ENCODE results near the gene PEAR1. TPM values are rescaled to one million over a fixed set of nuclear protein-coding genes. Genes with fewer than 3 reads are reported as not detected.

The PEAR1 gene
- total RNA-seq, 1 donor from 2014 or later: 0.09 TPM

DNA sequence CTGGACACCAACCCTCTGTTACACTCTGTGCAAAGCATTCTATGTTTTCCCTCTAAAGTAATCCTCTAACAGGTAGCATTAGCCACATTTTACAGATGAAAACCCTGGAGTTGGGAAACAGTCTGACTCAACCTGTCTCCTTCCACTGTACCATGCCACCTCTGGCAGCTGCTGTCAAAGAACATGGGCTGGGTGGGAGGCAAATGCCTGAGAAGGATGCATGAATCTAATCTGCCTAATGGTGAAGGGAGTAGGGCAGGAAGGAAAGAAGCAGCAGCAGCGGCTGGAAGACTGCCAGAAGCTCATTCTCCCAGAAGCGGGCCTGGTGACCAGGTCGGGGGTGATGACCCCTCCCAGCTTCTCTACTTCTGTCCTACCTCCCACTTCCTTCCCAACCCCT lies 48.7 kb downstream of the PEAR1 start:
- DNase-seq: no peak
- no peak overlapping the region for H3K27ac Mint-ChIP-seq
- peaks cover 34% of the 10 kb centered on the region for H3K36me3 Mint-ChIP-seq (ENCODE audit: low read depth)
- no peaks in the 10 kb centered on the region for H3K9me3 Mint-ChIP-seq
- no peaks in the 10 kb centered on the region for H3K4me1 Mint-ChIP-seq
- no peak overlapping the region for H3K4me3 Mint-ChIP-seq
- H3K27me3 Mint-ChIP-seq: no peaks in the 10 kb centered on the region
- intact Hi-C loops (cut with micrococcal nuclease): no loop called here

DNA sequence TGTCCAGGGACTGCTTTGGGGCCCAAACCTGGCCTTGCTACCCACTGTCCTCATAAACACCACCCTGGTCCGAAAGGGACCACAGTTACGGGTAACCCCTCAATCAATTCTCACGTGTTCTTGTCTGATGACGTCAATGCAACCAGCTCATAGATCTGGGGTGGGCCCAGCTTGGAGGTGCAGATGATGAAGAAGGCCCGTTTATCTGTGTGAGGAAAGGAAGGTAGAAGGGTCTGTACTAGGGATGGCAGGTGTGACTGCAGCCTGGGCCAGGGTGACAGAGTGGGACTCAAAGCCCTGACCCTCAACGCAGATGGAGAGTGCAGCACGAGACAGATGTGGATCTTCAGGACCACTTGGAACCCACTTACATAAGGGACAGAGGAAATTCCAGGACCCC lies 49.1 kb downstream of the PEAR1 start:
- no peaks in the 10 kb centered on the region for H3K9me3 Mint-ChIP-seq
- intact Hi-C loops (cut with micrococcal nuclease): no loop called here
- H3K27me3 Mint-ChIP-seq: no peaks in the 10 kb centered on the region
- DNase-seq: no peak
- H3K4me3 Mint-ChIP-seq: no peak overlapping the region
- peaks cover 37% of the 10 kb centered on the region for H3K36me3 Mint-ChIP-seq (ENCODE audit: low read depth)
- no peaks in the 10 kb centered on the region for H3K4me1 Mint-ChIP-seq
- no peak overlapping the region for H3K27ac Mint-ChIP-seq

DNA sequence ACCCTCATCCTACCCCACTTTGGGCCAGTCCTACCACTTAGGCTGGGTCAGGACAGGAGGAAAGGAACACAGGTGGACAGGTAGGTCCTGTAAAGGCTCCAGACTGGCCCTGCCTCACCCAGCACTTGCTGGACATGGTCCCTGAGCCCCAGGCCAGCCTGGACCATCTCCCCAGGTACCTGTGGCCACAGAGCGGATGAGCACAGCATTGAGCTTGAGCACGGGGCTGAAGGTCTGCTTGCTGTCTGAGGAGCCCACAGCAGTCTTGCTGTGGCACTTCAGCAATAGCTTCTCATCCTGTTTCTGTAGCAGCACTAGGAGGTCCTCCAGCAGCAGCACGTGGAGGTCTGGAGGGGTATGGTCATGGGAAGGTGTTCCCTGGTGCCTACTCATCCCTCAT lies 50.2 kb downstream of the PEAR1 start:
- H3K4me3 Mint-ChIP-seq: no peak overlapping the region
- H3K27ac Mint-ChIP-seq: no peak overlapping the region
- no peaks in the 10 kb centered on the region for H3K27me3 Mint-ChIP-seq
- DNase-seq: no peak
- no peaks in the 10 kb centered on the region for H3K9me3 Mint-ChIP-seq
- H3K4me1 Mint-ChIP-seq: no peaks in the 10 kb centered on the region
- peaks cover 35% of the 10 kb centered on the region for H3K36me3 Mint-ChIP-seq (ENCODE audit: low read depth)
- intact Hi-C loops (cut with micrococcal nuclease): no loop called here

DNA sequence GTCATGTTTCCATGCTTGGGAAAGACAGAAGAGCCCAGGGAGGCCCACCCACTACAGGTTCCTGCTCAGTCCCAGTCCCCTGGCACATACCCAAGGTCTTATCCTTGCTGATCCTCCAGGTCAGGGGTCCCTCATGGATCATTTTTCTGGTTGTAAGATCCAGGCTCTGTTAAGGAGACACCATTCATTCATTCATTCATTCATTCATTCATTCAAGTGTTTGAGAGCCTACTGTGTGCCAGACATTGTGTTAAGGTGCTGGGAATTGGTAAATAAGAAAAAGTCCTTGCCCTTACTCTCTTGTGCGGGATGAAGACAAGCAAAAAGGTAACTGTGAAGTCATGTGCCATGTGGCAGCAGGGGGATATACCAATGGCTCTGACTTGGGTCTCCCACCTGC lies 50.8 kb downstream of the PEAR1 start:
- DNase-seq: no peak
- Mint-ChIP-seq H3K4me3 (no peak overlapping the region), H3K27me3 (no peaks in the 10 kb centered on the region), H3K9me3 (no peaks in the 10 kb centered on the region), H3K27ac (no peak overlapping the region), H3K36me3 (ENCODE audit: low read depth) (peaks cover 35% of the 10 kb centered on the region), H3K4me1 (no peaks in the 10 kb centered on the region)
- intact Hi-C loops (cut with micrococcal nuclease): no loop called here

DNA sequence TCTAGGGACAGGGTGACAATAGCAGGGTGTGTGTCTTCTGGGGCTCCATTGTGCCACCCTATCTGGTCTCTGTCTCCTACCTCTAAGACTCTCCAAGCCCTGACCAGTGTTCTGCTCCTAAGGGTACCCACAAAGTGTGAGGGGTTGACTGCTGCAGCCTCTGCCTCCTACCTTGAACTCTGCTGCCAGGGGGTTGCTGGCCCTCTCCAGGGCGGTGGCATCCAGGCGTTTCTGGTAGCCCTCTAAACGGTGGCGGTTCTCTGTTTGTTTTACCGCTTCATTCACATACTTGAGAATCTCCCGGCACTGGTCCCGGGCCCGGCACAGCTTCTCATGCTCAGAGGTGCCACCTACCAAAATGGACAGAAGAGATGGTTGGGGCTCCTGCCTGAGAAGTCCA lies 51.3 kb downstream of the PEAR1 start:
- no peak for DNase-seq
- Mint-ChIP-seq H3K4me1 (no peaks in the 10 kb centered on the region), H3K27ac (no peak overlapping the region), H3K9me3 (no peaks in the 10 kb centered on the region), H3K27me3 (no peaks in the 10 kb centered on the region), H3K4me3 (no peak overlapping the region), H3K36me3 (ENCODE audit: low read depth) (peaks cover 35% of the 10 kb centered on the region)
- intact Hi-C loops (cut with micrococcal nuclease): no loop called here

DNA sequence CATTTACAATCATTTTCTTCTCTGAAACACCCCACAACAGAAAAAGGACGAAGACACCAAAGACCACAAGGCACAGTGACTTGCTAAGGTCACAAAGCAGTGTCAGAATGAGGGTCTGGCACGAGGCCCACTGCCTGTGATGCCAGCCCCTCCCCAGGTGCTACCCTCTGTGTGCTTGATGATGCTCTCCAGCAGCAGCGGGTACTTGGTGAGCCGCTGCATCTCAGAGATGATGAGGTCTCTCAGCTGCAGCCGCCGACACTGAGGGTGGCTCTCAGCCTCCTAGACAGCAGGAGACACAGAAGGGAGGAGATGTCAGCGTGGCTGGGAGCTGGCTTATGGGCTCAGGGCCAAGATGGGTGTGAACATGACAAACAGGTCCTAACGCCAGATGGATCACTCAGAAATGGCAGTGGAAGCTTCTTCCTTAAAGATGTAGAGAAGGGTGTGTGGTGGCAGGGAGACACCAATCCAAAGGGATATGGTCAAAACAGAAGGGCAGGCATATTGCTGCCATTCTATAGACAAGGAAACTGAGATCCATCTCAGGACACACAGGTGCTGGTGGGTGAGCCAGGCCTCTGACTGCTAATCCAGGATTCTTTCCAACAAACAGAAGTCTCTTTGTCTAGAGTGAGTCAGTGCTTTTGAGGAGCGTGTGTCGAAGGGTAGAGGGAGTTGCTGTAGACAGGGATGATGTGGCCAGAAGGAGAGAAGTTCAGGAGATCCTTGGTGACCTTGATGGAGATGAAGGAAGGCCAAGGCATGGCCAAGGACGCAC lies 52.6 kb downstream of the PEAR1 start:
- no peak overlapping the region for H3K27ac Mint-ChIP-seq
- intact Hi-C loops (cut with micrococcal nuclease): no loop called here
- no peak overlapping the region for H3K4me3 Mint-ChIP-seq
- H3K36me3 Mint-ChIP-seq (ENCODE audit: low read depth): peaks cover 36% of the 10 kb centered on the region
- no peaks in the 10 kb centered on the region for H3K27me3 Mint-ChIP-seq
- DNase-seq: no peak
- no peaks in the 10 kb centered on the region for H3K9me3 Mint-ChIP-seq
- H3K4me1 Mint-ChIP-seq: no peaks in the 10 kb centered on the region

DNA sequence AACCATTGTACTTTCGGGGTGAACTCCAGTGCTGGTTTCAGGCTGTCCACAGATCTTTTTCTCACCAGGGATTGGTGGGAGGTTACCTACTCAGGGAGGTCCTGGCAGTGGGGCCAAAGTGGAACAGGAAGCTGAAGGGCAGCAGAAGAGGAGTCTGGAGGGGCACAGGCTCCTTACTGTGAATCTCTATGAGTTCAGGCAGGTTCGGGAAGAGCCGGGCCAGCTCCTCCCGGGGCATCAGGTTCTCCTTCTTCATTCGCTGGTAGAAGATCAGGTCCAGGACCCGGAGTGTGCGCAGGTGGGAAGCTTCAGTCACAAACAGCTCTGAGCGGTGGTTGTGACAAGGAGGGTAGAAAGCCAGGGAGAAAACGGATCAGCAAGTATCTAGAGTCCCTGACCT lies 53.6 kb downstream of the PEAR1 start:
- Mint-ChIP-seq H3K27ac (no peak overlapping the region), H3K27me3 (no peaks in the 10 kb centered on the region), H3K4me3 (no peak overlapping the region), H3K36me3 (ENCODE audit: low read depth) (peaks cover 41% of the 10 kb centered on the region), H3K4me1 (no peaks in the 10 kb centered on the region), H3K9me3 (no peaks in the 10 kb centered on the region)
- intact Hi-C loops (cut with micrococcal nuclease): no loop called here
- no peak for DNase-seq

DNA sequence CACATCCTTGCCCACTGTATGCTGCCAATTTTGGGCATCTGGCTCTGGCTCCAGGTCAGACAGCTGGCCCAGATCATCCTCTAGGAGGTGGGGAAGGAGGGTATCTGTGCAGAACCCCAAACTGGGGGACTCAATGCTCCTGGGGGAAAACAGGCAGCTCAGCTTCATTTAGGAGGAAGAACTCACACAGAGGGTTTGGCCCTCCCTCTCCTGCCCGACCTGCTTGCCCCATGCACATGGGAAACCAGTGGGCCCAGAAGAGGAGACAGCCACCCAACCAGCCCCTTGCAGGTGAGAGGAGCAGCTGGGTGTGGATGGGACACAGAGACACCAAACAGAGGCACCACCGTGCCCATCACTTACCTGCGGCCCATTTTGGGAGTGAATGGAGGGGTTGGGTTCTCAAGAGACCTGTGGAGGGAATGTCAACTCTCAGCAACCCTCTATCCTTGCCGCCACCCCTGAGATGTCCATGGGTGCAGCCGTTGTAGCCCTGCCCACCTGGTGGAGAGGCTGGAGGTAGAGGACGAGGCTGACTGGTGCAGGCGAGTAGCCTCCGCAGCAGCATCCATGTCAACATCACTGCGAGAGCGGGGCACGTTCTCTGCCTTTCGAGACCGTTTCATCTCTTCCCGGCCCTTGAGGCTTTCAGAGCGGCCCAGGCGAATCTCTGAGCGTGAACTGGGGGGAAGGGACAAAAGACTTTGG lies 54.5 kb downstream of the PEAR1 start:
- H3K27me3 Mint-ChIP-seq: no peaks in the 10 kb centered on the region
- no peak for DNase-seq
- H3K4me3 Mint-ChIP-seq: no peak overlapping the region
- H3K4me1 Mint-ChIP-seq: no peaks in the 10 kb centered on the region
- no peak overlapping the region for H3K27ac Mint-ChIP-seq
- intact Hi-C loops (cut with micrococcal nuclease): no loop called here
- no peaks in the 10 kb centered on the region for H3K9me3 Mint-ChIP-seq
- peaks cover 39% of the 10 kb centered on the region for H3K36me3 Mint-ChIP-seq (ENCODE audit: low read depth)

DNA sequence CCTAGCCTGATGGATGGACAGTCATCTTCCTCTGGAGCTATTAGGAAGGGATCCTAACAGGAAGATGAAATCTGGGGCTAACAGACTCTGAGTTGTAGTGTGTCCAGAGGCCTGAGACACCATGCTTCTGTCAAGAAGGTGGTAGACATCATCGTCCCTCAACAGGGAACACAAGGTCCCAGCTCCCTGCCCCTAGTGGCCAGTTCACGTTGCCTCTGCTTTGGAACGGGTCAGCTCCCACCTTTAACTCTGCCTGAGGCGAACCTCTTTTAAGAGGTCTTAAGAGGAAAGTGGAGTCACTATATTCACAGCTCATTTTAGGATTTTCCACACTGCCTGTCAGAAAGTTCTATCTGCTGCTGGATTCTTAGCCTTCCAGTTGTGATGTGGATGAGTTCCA lies 55.2 kb downstream of the PEAR1 start:
- no peaks in the 10 kb centered on the region for H3K27me3 Mint-ChIP-seq
- H3K36me3 Mint-ChIP-seq (ENCODE audit: low read depth): peaks cover 39% of the 10 kb centered on the region
- H3K27ac Mint-ChIP-seq: no peak overlapping the region
- no peak overlapping the region for H3K4me3 Mint-ChIP-seq
- H3K9me3 Mint-ChIP-seq: no peaks in the 10 kb centered on the region
- no peaks in the 10 kb centered on the region for H3K4me1 Mint-ChIP-seq
- DNase-seq: no peak
- intact Hi-C loops (cut with micrococcal nuclease): no loop called here

DNA sequence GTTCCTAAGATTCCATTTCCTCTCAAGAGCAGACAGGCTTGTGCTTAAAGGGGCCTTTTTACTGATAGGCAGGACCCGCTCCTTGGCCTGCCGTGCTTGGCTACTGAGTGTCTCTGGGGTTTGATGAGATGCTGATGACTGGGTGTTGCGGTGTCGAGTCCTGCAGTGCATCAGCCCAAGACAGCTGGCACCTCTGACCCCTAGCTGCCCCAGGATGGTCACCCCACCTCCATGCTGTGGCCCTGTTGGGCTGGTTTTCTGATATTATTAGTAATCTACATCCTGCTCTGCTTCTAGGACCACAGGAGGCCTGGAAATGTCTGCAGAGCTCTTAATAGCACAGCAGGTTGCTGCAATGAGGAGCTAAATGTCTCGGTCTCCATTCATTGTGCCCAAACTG lies 55.6 kb downstream of the PEAR1 start:
- Mint-ChIP-seq H3K27ac (no peak overlapping the region), H3K27me3 (no peaks in the 10 kb centered on the region), H3K9me3 (no peaks in the 10 kb centered on the region), H3K4me3 (no peak overlapping the region), H3K4me1 (no peaks in the 10 kb centered on the region), H3K36me3 (ENCODE audit: low read depth) (peaks cover 38% of the 10 kb centered on the region)
- intact Hi-C loops (cut with micrococcal nuclease): no loop called here
- DNase-seq: no peak

DNA sequence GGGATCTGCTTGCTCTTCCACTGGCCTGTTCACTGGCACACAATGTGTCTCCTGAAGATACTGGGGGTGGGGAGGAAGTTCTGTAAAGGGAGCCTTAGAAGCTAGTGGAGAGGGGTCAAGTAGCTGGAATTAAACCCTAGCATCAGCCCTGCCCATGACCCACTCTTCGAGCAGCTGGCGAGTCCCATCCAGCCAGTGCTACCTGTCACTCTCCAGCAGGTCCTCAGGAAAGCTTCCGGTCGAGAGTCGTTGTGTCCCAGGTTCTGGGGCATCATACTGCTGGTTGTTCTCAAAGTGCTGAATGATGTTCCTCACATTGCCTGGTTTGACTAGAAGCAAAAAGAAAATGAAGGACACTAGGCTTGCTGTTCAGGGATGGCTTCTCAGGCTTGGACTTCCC lies 57.9 kb downstream of the PEAR1 start:
- H3K4me3 Mint-ChIP-seq: no peak overlapping the region
- no peak for DNase-seq
- no peaks in the 10 kb centered on the region for H3K4me1 Mint-ChIP-seq
- H3K27me3 Mint-ChIP-seq: no peaks in the 10 kb centered on the region
- H3K36me3 Mint-ChIP-seq (ENCODE audit: low read depth): peaks cover 33% of the 10 kb centered on the region
- intact Hi-C loops (cut with micrococcal nuclease): no loop called here
- no peak overlapping the region for H3K27ac Mint-ChIP-seq
- H3K9me3 Mint-ChIP-seq: no peaks in the 10 kb centered on the region

DNA sequence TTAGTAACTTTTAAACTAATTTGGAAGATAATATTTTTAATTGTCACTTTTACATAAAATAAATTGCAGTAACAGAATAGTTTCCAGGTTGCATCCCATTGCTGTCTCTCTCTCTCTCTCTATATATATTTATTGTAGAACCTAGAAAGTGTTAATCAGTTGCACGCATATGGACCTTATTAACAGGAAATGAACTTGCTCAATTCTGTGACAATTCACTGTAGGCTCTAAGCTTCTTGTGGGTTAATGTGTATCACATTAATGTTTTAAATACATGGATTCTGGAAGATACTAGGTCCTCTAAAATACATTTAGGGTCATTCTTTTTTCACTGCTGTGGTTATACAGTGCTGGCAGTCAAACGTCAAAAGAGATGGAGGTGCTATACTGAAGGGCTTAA lies 60.1 kb downstream of the PEAR1 start:
- no peak for DNase-seq
- Mint-ChIP-seq H3K27me3 (no peaks in the 10 kb centered on the region), H3K4me1 (peaks cover 4% of the 10 kb centered on the region), H3K4me3 (no peak overlapping the region), H3K9me3 (no peaks in the 10 kb centered on the region), H3K27ac (no peak overlapping the region), H3K36me3 (ENCODE audit: low read depth) (peaks cover 35% of the 10 kb centered on the region)
- intact Hi-C loops (cut with micrococcal nuclease): no loop called here

DNA sequence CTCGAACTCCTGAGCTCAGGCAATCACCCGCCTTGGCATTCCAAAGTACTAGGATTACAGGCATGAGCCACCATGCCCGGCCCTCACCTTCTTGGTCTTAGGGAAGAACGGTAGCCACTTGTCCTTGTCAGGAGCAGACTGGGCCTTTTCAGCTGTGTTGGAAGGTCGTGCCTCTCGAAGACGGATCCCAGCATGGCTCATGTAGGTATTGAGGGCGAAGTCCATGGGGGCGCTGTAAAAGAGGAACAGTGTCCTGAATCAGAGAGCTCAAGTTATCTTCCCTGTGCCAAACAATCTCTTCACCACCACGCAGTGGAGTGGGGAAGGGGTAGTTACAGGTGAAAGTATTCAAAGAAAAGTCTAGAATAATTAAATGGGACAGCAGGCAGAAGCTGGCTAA lies 62.8 kb downstream of the PEAR1 start:
- Mint-ChIP-seq H3K27ac (no peak overlapping the region), H3K9me3 (no peaks in the 10 kb centered on the region), H3K36me3 (ENCODE audit: low read depth) (peaks cover 43% of the 10 kb centered on the region), H3K27me3 (no peaks in the 10 kb centered on the region), H3K4me3 (no peak overlapping the region), H3K4me1 (peaks cover 19% of the 10 kb centered on the region)
- intact Hi-C loops (cut with micrococcal nuclease): no loop called here
- DNase-seq: no peak

DNA sequence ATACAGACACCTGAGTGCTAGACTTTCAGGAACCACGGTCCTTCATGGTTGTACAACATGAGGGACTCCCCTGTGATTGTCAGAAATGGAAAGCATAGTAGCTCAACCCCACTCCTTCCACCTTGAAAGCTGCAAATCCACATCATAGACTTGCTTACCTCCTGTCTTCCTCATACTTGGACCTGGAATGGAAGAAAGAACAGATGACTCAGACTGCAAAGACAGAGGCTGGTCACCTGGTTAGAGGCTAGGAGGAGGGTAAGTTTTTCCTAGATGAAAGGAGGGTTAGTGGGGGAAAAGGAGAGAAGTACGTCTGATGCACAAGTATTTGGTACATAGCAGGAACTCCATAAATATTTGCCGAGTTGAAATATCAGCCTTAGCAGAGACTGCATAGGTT lies 64.1 kb downstream of the PEAR1 start:
- Mint-ChIP-seq H3K4me1 (peaks cover 29% of the 10 kb centered on the region), H3K4me3 (no peak overlapping the region), H3K36me3 (ENCODE audit: low read depth) (peaks cover 42% of the 10 kb centered on the region), H3K27ac (no peak overlapping the region), H3K27me3 (no peaks in the 10 kb centered on the region), H3K9me3 (no peaks in the 10 kb centered on the region)
- intact Hi-C loops (cut with micrococcal nuclease): no loop called here
- no peak for DNase-seq
